Gastrocnemius medialis (tissue), 4 donors: Measurements from ENCODE around the gene ATP5MK.
"Not testable (repeated sequence)": the region's sequence is repeated elsewhere in the genome, so short reads cannot be mapped to it uniquely, and the experiment has no call there.

Experiments
- POLR2A ChIP-seq, 2 donors: fragments of 450-650 bp; IDR thresholded peaks; one replicate each; pipeline ENCODE4 v1.6.1; 2017; ENCODE audit warnings: antibody characterized with exemption in 2 of 2, mild to moderate bottlenecking in 2 of 2, moderate library complexity in 2 of 2
- TF ChIP-seq, protein P1 (sequence below), 5 experiments: fragments of 450-650 bp in 3 of 5; fragments of 200-600 bp in 2 of 5; sonication (generic) in 2 of 5; IDR thresholded peaks in 4 of 5; conservative IDR thresholded peaks in 1 of 5; 1 replicate in 4 of 5; 2 replicates in 1 of 5; pipeline ENCODE4 v1.5.1; 2016 to 2019; ENCODE audit warnings: antibody characterized with exemption in 5 of 5, mild to moderate bottlenecking in 3 of 5, moderate library complexity in 3 of 5

DNA sequence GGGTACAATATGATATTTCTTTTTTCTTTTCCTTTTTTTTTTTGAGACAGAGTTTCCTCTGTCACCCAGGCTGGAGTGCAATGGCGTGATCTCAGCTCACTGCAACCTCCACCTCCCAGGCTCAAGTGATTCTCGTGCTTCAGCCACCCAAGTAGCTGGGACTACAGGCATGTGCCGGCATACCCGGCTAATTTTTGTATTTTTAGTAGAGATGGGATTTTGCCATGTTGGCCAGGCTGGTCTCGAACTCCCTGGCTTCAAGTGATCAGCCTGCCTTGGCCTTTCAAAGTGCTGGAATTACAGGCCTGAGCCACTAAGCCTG is 20.8 kb upstream of the ATP5MK start:
- TF ChIP-seq, protein P1, sequence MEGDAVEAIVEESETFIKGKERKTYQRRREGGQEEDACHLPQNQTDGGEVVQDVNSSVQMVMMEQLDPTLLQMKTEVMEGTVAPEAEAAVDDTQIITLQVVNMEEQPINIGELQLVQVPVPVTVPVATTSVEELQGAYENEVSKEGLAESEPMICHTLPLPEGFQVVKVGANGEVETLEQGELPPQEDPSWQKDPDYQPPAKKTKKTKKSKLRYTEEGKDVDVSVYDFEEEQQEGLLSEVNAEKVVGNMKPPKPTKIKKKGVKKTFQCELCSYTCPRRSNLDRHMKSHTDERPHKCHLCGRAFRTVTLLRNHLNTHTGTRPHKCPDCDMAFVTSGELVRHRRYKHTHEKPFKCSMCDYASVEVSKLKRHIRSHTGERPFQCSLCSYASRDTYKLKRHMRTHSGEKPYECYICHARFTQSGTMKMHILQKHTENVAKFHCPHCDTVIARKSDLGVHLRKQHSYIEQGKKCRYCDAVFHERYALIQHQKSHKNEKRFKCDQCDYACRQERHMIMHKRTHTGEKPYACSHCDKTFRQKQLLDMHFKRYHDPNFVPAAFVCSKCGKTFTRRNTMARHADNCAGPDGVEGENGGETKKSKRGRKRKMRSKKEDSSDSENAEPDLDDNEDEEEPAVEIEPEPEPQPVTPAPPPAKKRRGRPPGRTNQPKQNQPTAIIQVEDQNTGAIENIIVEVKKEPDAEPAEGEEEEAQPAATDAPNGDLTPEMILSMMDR (IDR thresholded peaks at IDR 0.05 in 4 of 5, conservative IDR thresholded peaks at IDR 0.05 in 1 of 5): peak in 1 of 5 experiments; percentile 2
- not testable (repeated sequence) for TF ChIP-seq POLR2A (IDR thresholded peaks at IDR 0.05)
